Measurements from ENCODE around the gene XIRP1.
A peak's percentile ranks its signal among the peaks of the same experiment; 100 is the strongest.

XIRP1 gene

GRCh38 chr3:39222939-39223338 lies 30.5 kb upstream of the XIRP1 start:
- Histone ChIP-seq H3K4me1 (peaks cover 25% of the 10 kb centered on the region), H3K9ac (no peak overlapping the region), H3K27ac (no peak overlapping the region), H4K20me1 (no peaks in the 10 kb centered on the region), H3K4me3 (no peak overlapping the region), H3K27me3 (no peaks in the 10 kb centered on the region), H3K4me2 (no peak overlapping the region), H3K36me3 (no peaks in the 10 kb centered on the region), H3K9me3 (no peaks in the 10 kb centered on the region)
- TF ChIP-seq Cebpa-rat (IDR thresholded peaks at IDR 0.05) = no peak

GRCh38 chr3:39222462-39222861 lies 30.1 kb upstream of the XIRP1 start:
- Histone ChIP-seq H3K9ac (no peak overlapping the region), H3K4me1 (peaks cover 25% of the 10 kb centered on the region), H3K27me3 (no peaks in the 10 kb centered on the region), H3K4me2 (no peak overlapping the region), H4K20me1 (no peaks in the 10 kb centered on the region), H3K27ac (no peak overlapping the region), H3K9me3 (no peaks in the 10 kb centered on the region), H3K4me3 (no peak overlapping the region), H3K36me3 (no peaks in the 10 kb centered on the region)
- TF ChIP-seq Cebpa-rat (IDR thresholded peaks at IDR 0.05) = no peak

- Histone ChIP-seq H3K4me3 (no peak overlapping the region), H3K27ac (no peak overlapping the region), H3K9ac (no peak overlapping the region), H3K36me3 (no peaks in the 10 kb centered on the region), H3K27me3 (no peaks in the 10 kb centered on the region), H3K4me1 (peaks cover 31% of the 10 kb centered on the region), H4K20me1 (no peaks in the 10 kb centered on the region), H3K4me2 (peak overlapping the region; percentile 68), H3K9me3 (no peaks in the 10 kb centered on the region)
- TF ChIP-seq Cebpa-rat (IDR thresholded peaks at IDR 0.05) = no peak
Observed at GRCh38 chr3:39221141-39221530, 28.7 kb upstream of the XIRP1 start.

- H3K4me2 ChIP-seq = peak overlapping the region; percentile 68
- TF ChIP-seq Cebpa-rat (IDR thresholded peaks at IDR 0.05) = no peak
- peaks cover 31% of the 10 kb centered on the region for H3K4me1 ChIP-seq
- H3K9me3 ChIP-seq = no peaks in the 10 kb centered on the region
- no peaks in the 10 kb centered on the region for H3K27me3 ChIP-seq
- no peak overlapping the region for H3K4me3 ChIP-seq
- H3K27ac ChIP-seq = no peak overlapping the region
- H3K9ac ChIP-seq = no peak overlapping the region
- H3K36me3 ChIP-seq = no peaks in the 10 kb centered on the region
- no peaks in the 10 kb centered on the region for H4K20me1 ChIP-seq
Observed at GRCh38 chr3:39220407-39221140, 28.2 kb upstream of the XIRP1 start.

- TF ChIP-seq Cebpa-rat (IDR thresholded peaks at IDR 0.05) = no peak
- H3K4me1 ChIP-seq = peaks cover 32% of the 10 kb centered on the region
Observed at GRCh38 chr3:39219702-39220101, 27.3 kb upstream of the XIRP1 start.

GRCh38 chr3:39216176-39216790 lies 23.9 kb upstream of the XIRP1 start:
- Histone ChIP-seq H3K9me3 (no peaks in the 10 kb centered on the region), H3K4me2 (peak overlapping the region; percentile 59), H3K27ac (no peak overlapping the region), H3K4me1 (peaks cover 31% of the 10 kb centered on the region), H3K9ac (no peak overlapping the region), H3K27me3 (no peaks in the 10 kb centered on the region), H3K4me3 (no peak overlapping the region), H4K20me1 (no peaks in the 10 kb centered on the region), H3K36me3 (no peaks in the 10 kb centered on the region)
- no peak for TF ChIP-seq Cebpa-rat (IDR thresholded peaks at IDR 0.05)

More at GRCh38 chr3:39219702-39220101, 27.3 kb upstream of the XIRP1 start:
- Histone ChIP-seq H3K4me3 (no peak overlapping the region), H3K9me3 (no peaks in the 10 kb centered on the region), H4K20me1 (no peaks in the 10 kb centered on the region), H3K27ac (no peak overlapping the region), H3K36me3 (no peaks in the 10 kb centered on the region), H3K9ac (no peak overlapping the region), H3K4me2 (no peak overlapping the region), H3K27me3 (no peaks in the 10 kb centered on the region)

- H3K27me3 ChIP-seq = no peaks in the 10 kb centered on the region
- H4K20me1 ChIP-seq = no peaks in the 10 kb centered on the region
- TF ChIP-seq Cebpa-rat (IDR thresholded peaks at IDR 0.05) = no peak
- H3K4me2 ChIP-seq = no peak overlapping the region
- H3K36me3 ChIP-seq = no peaks in the 10 kb centered on the region
- H3K4me1 ChIP-seq = peaks cover 21% of the 10 kb centered on the region
- no peak overlapping the region for H3K27ac ChIP-seq
- H3K9me3 ChIP-seq = no peaks in the 10 kb centered on the region
- no peak overlapping the region for H3K4me3 ChIP-seq
- no peak overlapping the region for H3K9ac ChIP-seq
Observed at GRCh38 chr3:39213613-39214012, 21.2 kb upstream of the XIRP1 start.

- Histone ChIP-seq H3K27me3 (no peaks in the 10 kb centered on the region), H3K36me3 (no peaks in the 10 kb centered on the region), H3K27ac (no peak overlapping the region), H4K20me1 (no peaks in the 10 kb centered on the region), H3K4me2 (no peak overlapping the region), H3K9me3 (no peaks in the 10 kb centered on the region), H3K9ac (no peak overlapping the region), H3K4me1 (peaks cover 30% of the 10 kb centered on the region), H3K4me3 (no peak overlapping the region)
- TF ChIP-seq Cebpa-rat (IDR thresholded peaks at IDR 0.05) = no peak
Observed at GRCh38 chr3:39212665-39213064, 20.3 kb upstream of the XIRP1 start.

- no peak overlapping the region for H3K4me3 ChIP-seq
- H3K4me1 ChIP-seq = peaks cover 25% of the 10 kb centered on the region
- H3K9ac ChIP-seq = no peak overlapping the region
- TF ChIP-seq Cebpa-rat (IDR thresholded peaks at IDR 0.05) = no peak
- no peaks in the 10 kb centered on the region for H3K27me3 ChIP-seq
- H4K20me1 ChIP-seq = no peaks in the 10 kb centered on the region
- H3K4me2 ChIP-seq = no peak overlapping the region
- no peak overlapping the region for H3K27ac ChIP-seq
- H3K36me3 ChIP-seq = no peaks in the 10 kb centered on the region
- no peaks in the 10 kb centered on the region for H3K9me3 ChIP-seq
Observed at GRCh38 chr3:39211332-39212130, 19.1 kb upstream of the XIRP1 start.

GRCh38 chr3:39210078-39210477 lies 17.7 kb upstream of the XIRP1 start:
- Histone ChIP-seq H3K9me3 (no peaks in the 10 kb centered on the region), H3K4me3 (no peak overlapping the region), H3K4me1 (peaks cover 15% of the 10 kb centered on the region; the same call in 1 of the 2 replicates), H3K4me2 (no peak overlapping the region), H3K9ac (no peak overlapping the region), H4K20me1 (no peaks in the 10 kb centered on the region), H3K36me3 (no peaks in the 10 kb centered on the region), H3K27ac (no peak overlapping the region), H3K27me3 (no peaks in the 10 kb centered on the region)
- no peak for TF ChIP-seq Cebpa-rat (IDR thresholded peaks at IDR 0.05)

Measured in BLaER1 (cell line).